Pancreas (tissue), 10 donors: ENCODE measurements around the gene SPEM1. TPM values are rescaled to one million over a fixed set of nuclear protein-coding genes. Genes with fewer than 3 reads are reported as not detected.

ENCODE experiments used
- ATAC-seq, 4 donors: fragments of 200-7000 bp; cut with Tn5 transposase; one replicate each; pipeline versions ENCODE4 v1.8.0 to v1.9.1; 2020; ENCODE audit warnings: mild to moderate bottlenecking in 4 of 4, moderate library complexity in 4 of 4
- DNase-seq, 6 donors: peaks; one replicate each; pipeline ENCODE4 v3.0.0-alpha.2; 2020
- FAIRE-seq: peaks from 2 replicates; lab custom pipeline; 2012; peaks lifted over from hg19 to GRCh38; lab: Jason Lieb, UNC
- H3K27ac ChIP-seq, 4 donors: fragments of 200-600 bp; sonication (generic); 1 replicate in 3 of 4; 2 replicates in 1 of 4; pipeline versions ENCODE4 v1.5.0 to v1.8.0; 2020
- H3K27me3 ChIP-seq, 4 donors: fragments of 200-600 bp; one replicate each; pipeline ENCODE4 v1.8.0; 2021
- H3K36me3 ChIP-seq, 3 donors: fragments of 200-600 bp; sonication (generic) in 1 of 3; one replicate each; pipeline versions ENCODE4 v1.5.0 to v1.8.0; 2020 to 2021
- H3K4me1 ChIP-seq, 3 donors: fragments of 200-600 bp; one replicate each; pipeline ENCODE4 v1.8.0; 2021
- H3K4me3 ChIP-seq, 4 donors: fragments of 200-600 bp; sonication (generic) in 2 of 4; one replicate each; pipeline versions ENCODE4 v1.5.0 to v1.8.0; 2020 to 2021
- H3K9me3 ChIP-seq, 4 donors: fragments of 200-600 bp; one replicate each; pipeline ENCODE4 v1.8.0; 2021
- WGBS, 2 donors: extraction: QIAGEN DNeasy Blood & Tissue Kit; methylation state at CpG; one replicate each; pipeline ENCODE4 v1.1.7; 2013; 5-methylcytosine and 5-hydroxymethylcytosine counted together
- intact Hi-C, 3 donors: fragments of 100-400 bp; cut with DNase I; formaldehyde crosslinking; loops; one replicate each; pipeline versions ENCODE4 v1.11.1 to v1.14.2; 2022
- polyA plus RNA-seq, 2 donors: library from polyadenylated mRNA; stranded (reverse); fragments of 200-250 nt; gene quantifications; one replicate each; pipeline ENCODE4 v1.2.3, GENCODE V29; 2013
- total RNA-seq, 6 donors: library from RNA; stranded (reverse); fragmentation: NEBNext Ultra II Directional in 4 of 6; extraction: Animal tissue kit (Norgen Biotek cat#: 25700) in 4 of 6; gene quantifications; one replicate each; pipeline versions ENCODE4 v1.2.1 to v1.2.4, GENCODE V29; 2021 to 2023
- TF ChIP-seq, protein P1 (sequence below), 4 donors: fragments of 200-600 bp; sonication (generic) in 3 of 4; IDR thresholded peaks; one replicate each; pipeline versions ENCODE4 v1.5.0 to v1.8.0; 2021; ENCODE audit warnings: antibody characterized with exemption in 4 of 4
- donor health status: healthy with polysubstance abuse.
- donor health status: DM: no; HTN: no; CAD: no; lungs with moderate emphysema.
- donor health status: DM: no; HTN: no; CAD: no.
- donor health status: control.
- donor health status: control.
- donor health status: Bipolar disorder and iron deficiency.
- donor health status: DM: yes; HTN: yes; CAD: no.
- donor health status: DM: no; HTN: no; CAD: no.
- donor health status: DM: no; HTN: no; CAD: no.
- donor health status: DM: yes; HTN: yes; CAD: no.

Gene SPEM1
- total and polyA plus RNA-seq, 8 donors = not detected

DNA sequence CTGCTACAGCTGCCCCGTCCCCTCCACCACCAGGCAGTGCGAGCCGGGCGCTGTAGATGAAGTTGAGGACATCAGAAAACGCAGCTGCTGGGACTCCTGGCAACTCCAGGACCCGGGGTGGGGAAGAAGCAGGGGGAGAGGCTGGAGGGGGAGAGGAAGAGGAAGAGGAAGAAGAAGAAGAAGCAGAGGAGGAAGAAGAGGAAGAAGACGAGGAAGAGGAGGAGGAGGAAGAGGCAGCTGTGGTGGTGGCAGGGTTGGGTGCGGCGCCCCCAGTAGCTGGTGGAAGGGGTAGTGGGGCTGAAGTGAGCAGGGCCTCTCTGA, 46.2 kb downstream of the SPEM1 start:
- no peak for FAIRE-seq
- TF ChIP-seq, protein P1, sequence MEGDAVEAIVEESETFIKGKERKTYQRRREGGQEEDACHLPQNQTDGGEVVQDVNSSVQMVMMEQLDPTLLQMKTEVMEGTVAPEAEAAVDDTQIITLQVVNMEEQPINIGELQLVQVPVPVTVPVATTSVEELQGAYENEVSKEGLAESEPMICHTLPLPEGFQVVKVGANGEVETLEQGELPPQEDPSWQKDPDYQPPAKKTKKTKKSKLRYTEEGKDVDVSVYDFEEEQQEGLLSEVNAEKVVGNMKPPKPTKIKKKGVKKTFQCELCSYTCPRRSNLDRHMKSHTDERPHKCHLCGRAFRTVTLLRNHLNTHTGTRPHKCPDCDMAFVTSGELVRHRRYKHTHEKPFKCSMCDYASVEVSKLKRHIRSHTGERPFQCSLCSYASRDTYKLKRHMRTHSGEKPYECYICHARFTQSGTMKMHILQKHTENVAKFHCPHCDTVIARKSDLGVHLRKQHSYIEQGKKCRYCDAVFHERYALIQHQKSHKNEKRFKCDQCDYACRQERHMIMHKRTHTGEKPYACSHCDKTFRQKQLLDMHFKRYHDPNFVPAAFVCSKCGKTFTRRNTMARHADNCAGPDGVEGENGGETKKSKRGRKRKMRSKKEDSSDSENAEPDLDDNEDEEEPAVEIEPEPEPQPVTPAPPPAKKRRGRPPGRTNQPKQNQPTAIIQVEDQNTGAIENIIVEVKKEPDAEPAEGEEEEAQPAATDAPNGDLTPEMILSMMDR (IDR thresholded peaks at IDR 0.05) = no peak
- no peak for DNase-seq

DNA sequence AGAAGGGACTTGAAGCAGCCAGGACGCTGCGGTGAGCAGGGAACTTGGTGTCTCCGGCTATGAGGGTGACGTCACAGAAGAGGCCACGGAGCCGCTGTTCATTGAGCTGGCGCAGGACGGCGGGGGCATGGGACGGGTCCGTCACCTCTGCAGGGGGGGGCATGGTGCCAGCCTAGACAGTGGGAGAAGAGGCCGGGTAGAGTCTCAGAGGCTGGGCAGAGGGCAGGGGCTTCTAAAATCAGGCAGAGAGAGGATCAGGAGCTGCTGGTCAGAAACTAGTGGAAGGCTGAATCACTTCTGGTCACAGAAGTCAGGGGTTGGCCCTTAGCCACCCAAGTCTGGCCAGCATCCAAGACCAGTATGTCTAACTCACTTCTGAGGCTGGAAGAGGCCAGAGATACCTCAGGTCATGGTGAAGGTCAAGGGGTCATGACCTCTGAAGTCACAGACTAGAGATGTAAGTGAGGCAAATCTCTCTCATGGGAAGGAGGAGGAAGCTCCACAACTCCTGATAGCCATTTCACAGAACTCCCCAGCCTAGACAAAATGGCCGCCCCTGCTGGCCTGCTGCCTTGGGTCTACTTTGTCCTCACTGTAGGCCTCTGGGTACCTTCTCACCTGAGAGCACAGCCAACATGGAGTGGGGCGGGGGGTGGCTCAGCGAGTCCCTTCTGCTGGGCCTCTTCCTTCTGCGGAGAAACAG, 46.7 kb downstream of the SPEM1 start:
- Histone ChIP-seq H3K36me3 (peaks cover 0 to 25% (median 5%) of the 10 kb centered on the region in 3 donors), H3K27me3 (no peaks in the 10 kb centered on the region), H3K4me1 (peaks cover 19 to 24% (median 22%) of the 10 kb centered on the region in 3 donors), H3K27ac (peak overlapping the region in 3 of 4 donors; percentile 3 to 47 (median 30)), H3K9me3 (no peaks in the 10 kb centered on the region), H3K4me3 (no peak overlapping the region)
- WGBS, 2 donors = 84% methylated on average over 16 of the region's 16 CpGs
- TF ChIP-seq, protein P1 (IDR thresholded peaks at IDR 0.05) = no peak
- DNase-seq (peak in 3 of 6 donors; percentile 67 to 72 (median 70)), FAIRE-seq (no peak), ATAC-seq (peak in 2 of 4 donors; percentile 10 to 46)
- intact Hi-C loops = no loop called here

More for the DNA sequence above, 46.2 kb downstream of the SPEM1 start:
- Histone ChIP-seq H3K9me3 (no peaks in the 10 kb centered on the region), H3K36me3 (peaks cover 0 to 25% (median 5%) of the 10 kb centered on the region in 3 donors), H3K4me3 (no peak overlapping the region), H3K27me3 (no peaks in the 10 kb centered on the region), H3K27ac (peak overlapping the region in 2 of 4 donors; percentile 30 to 47), H3K4me1 (peaks cover 17 to 19% (median 18%) of the 10 kb centered on the region in 3 donors)
- intact Hi-C loops = no loop called here
- ATAC-seq = no peak
- 89 to 97% methylated on average over 9 of the region's 9 CpGs for WGBS, 2 donors

DNA sequence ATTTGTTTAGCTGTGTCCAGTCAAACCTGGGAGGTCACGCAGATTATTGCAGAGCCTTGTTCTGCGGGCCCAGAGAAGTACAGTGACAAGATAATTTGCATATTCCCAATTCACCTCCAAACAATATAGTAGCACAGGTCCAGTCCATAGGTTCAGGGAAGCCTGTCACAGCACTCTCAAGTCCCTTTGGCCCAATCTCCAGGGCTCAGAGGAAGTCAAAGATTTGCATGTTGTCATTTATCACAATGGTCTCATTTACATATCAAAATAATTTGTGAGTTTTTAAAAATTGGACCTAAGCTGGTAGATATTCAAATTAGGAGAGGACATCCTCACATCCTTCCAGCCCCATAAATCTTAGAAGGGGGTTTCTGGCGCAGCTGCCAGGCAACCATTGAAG, 47.4 kb downstream of the SPEM1 start:
- intact Hi-C loops = no loop called here
- Histone ChIP-seq H3K27me3 (no peaks in the 10 kb centered on the region), H3K27ac (peak overlapping the region in 3 of 4 donors; percentile 3 to 47 (median 30)), H3K9me3 (no peaks in the 10 kb centered on the region), H3K4me1 (peaks cover 19 to 26% (median 23%) of the 10 kb centered on the region in 3 donors), H3K36me3 (peaks cover 0 to 19% (median 2%) of the 10 kb centered on the region in 3 donors), H3K4me3 (no peak overlapping the region)
- DNase-seq (peak in 1 of 6 donors; percentile 31), ATAC-seq (no peak), FAIRE-seq (no peak)
- TF ChIP-seq, protein P1 (IDR thresholded peaks at IDR 0.05) = no peak
- 80 to 82% methylated on average over 3 of the region's 3 CpGs for WGBS, 2 donors

DNA sequence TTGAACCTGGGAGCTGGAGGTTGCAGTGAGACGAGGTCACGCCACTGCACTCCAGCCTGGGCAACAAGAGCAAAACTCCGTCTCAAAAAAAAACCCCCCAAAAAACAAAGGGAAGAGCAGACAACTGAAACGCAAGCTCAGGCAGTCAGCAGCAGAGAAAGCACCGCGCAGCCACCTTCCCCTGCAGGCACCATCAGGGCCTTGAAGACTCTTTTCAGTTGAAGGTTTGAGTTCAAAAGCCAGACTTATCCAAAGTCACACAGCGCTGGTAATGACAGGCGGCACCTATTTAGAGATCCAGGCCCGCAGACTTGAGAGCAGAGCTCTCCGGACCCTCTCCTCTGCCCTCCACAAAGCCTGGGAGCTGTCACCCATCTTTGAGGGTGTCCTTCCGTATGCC, 48.2 kb downstream of the SPEM1 start:
- H3K27me3 ChIP-seq = no peaks in the 10 kb centered on the region
- H3K4me3 ChIP-seq = no peak overlapping the region
- TF ChIP-seq, protein P1 (IDR thresholded peaks at IDR 0.05) = no peak
- FAIRE-seq = no peak
- no peaks in the 10 kb centered on the region for H3K9me3 ChIP-seq
- no peak for DNase-seq
- no peak for ATAC-seq
- H3K27ac ChIP-seq = no peak overlapping the region
- H3K36me3 ChIP-seq = peaks cover 0 to 13% (median 0%) of the 10 kb centered on the region in 3 donors
- intact Hi-C loops = no loop called here
- peaks cover 19 to 26% (median 23%) of the 10 kb centered on the region in 3 donors for H3K4me1 ChIP-seq
- 90 to 96% methylated on average over 11 of the region's 11 CpGs for WGBS, 2 donors
